ENCODE results near the gene CCL26. TPM values are rescaled to one million over a fixed set of nuclear protein-coding genes. Genes with fewer than 3 reads are reported as not detected.

The CCL26 gene
- total and polyA plus RNA-seq, 2 donors from 2014 or later = 0.88 TPM; not detected in 1

- H3K27me3 ChIP-seq (ENCODE audit: control insufficient read depth, insufficient read depth, low read length) = no peaks in the 10 kb centered on the region
- no peaks in the 10 kb centered on the region for H3K9me3 ChIP-seq (ENCODE audit: control insufficient read depth in 2 of 3, insufficient read depth in 1 of 3, low read length in 3 of 3)
- H3K27ac ChIP-seq (ENCODE audit: low read depth in 2 of 2, low read length in 2 of 2) = no peak overlapping the region
- intact Hi-C loops (cut with DNase I) = no loop called here
- no peak for FAIRE-seq
- H3K4me3 ChIP-seq (ENCODE audit: low read length in 3 of 3) = no peak overlapping the region
- TF ChIP-seq CTCF (IDR thresholded peaks at IDR 0.05; ENCODE audit: borderline replicate concordance, extremely low read depth, insufficient read depth) = no peak
- H3K9ac ChIP-seq (ENCODE audit: low read length in 3 of 3) = no peak overlapping the region
- H3K36me3 ChIP-seq (ENCODE audit: control insufficient read depth in 2 of 3, insufficient read depth in 3 of 3, low read length in 3 of 3) = no peaks in the 10 kb centered on the region
- H3K4me1 ChIP-seq (ENCODE audit: control insufficient read depth in 2 of 3, insufficient read depth in 2 of 3, low read depth in 1 of 3, low read length in 3 of 3) = peaks cover 0 to 23% (median 13%) of the 10 kb centered on the region in 3 donors
- DNase-seq = no peak
These were observed 36.2 kb downstream of the CCL26 start for GRCh38 chr7:75735581-75736350.

GRCh38 chr7:75734586-75735458 is 37.2 kb downstream of the CCL26 start:
- intact Hi-C loops (cut with DNase I) = no loop called here
- peak in 4 of 5 donors; percentile 66 to 81 (median 70) for DNase-seq
- Histone ChIP-seq H3K4me1 (ENCODE audit: control insufficient read depth in 2 of 3, insufficient read depth in 2 of 3, low read depth in 1 of 3, low read length in 3 of 3) (peaks cover 0 to 22% (median 13%) of the 10 kb centered on the region in 3 donors), H3K9me3 (ENCODE audit: control insufficient read depth in 2 of 3, insufficient read depth in 1 of 3, low read length in 3 of 3) (no peaks in the 10 kb centered on the region), H3K36me3 (ENCODE audit: control insufficient read depth in 2 of 3, insufficient read depth in 3 of 3, low read length in 3 of 3) (no peaks in the 10 kb centered on the region), H3K27me3 (ENCODE audit: control insufficient read depth, insufficient read depth, low read length) (no peaks in the 10 kb centered on the region), H3K4me3 (ENCODE audit: low read length in 3 of 3) (no peak overlapping the region), H3K9ac (ENCODE audit: low read length in 3 of 3) (peak overlapping the region in 1 of 3 donors; percentile 34), H3K27ac (ENCODE audit: low read depth in 2 of 2, low read length in 2 of 2) (no peak overlapping the region)
- no peak for TF ChIP-seq CTCF (IDR thresholded peaks at IDR 0.05; ENCODE audit: borderline replicate concordance, extremely low read depth, insufficient read depth)
- FAIRE-seq = no peak

GRCh38 chr7:75732764-75733630 is 39.0 kb downstream of the CCL26 start:
- Histone ChIP-seq H3K27ac (ENCODE audit: low read depth in 2 of 2, low read length in 2 of 2) (no peak overlapping the region), H3K27me3 (ENCODE audit: control insufficient read depth, insufficient read depth, low read length) (no peaks in the 10 kb centered on the region), H3K4me1 (ENCODE audit: control insufficient read depth in 2 of 3, insufficient read depth in 2 of 3, low read depth in 1 of 3, low read length in 3 of 3) (peaks cover 0 to 25% (median 13%) of the 10 kb centered on the region in 3 donors), H3K36me3 (ENCODE audit: control insufficient read depth in 2 of 3, insufficient read depth in 3 of 3, low read length in 3 of 3) (no peaks in the 10 kb centered on the region), H3K4me3 (ENCODE audit: low read length in 3 of 3) (no peak overlapping the region), H3K9me3 (ENCODE audit: control insufficient read depth in 2 of 3, insufficient read depth in 1 of 3, low read length in 3 of 3) (no peaks in the 10 kb centered on the region), H3K9ac (ENCODE audit: low read length in 3 of 3) (no peak overlapping the region)
- DNase-seq = peak in 1 of 5 donors; percentile 76
- FAIRE-seq = no peak
- TF ChIP-seq CTCF (IDR thresholded peaks at IDR 0.05; ENCODE audit: borderline replicate concordance, extremely low read depth, insufficient read depth) = no peak
- intact Hi-C loops (cut with DNase I) = no loop called here
